Measurements from ENCODE around the gene CRYGA.
"Not testable (repeated sequence)": the region's sequence is repeated elsewhere in the genome, so short reads cannot be mapped to it uniquely, and the experiment has no call there.

CRYGA gene

DNA sequence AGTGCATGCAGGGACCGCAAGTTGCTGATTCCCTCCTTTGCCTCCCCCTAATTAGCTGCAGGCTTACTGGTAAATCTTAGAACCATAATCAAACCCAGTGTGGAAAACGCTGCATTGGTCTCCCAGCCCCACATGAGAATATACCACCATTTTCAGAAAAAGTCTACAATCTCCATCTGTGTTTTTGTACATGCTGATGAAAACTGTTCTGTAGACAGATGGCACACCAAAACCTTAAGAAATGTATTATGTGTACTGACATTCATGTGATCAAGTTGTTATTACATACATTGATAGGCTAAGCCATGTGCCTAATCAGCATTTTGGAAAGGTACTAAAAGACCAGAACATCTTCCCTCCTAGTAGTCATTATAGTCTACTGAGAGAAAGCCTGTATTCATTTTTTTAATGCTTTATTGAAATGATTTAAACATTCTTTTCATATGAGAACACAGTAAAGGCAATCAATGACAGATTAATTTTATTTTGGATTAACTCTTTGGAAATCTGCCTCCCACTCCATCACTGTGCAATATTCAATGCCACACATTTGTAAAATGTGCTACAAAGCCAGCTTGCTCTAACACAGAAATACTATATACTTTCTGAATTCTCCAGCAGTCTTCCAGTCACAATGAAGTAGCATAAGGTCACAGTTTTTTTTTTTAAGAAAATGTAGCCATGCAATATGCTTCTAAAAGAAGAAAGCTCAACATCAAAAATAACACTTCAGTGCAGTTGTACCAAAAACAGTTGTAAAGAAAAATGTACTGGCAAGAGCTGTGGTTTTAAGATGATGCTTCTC lies 1.8 kb upstream of the CRYGA start:
- DNase-seq: no peak

DNA sequence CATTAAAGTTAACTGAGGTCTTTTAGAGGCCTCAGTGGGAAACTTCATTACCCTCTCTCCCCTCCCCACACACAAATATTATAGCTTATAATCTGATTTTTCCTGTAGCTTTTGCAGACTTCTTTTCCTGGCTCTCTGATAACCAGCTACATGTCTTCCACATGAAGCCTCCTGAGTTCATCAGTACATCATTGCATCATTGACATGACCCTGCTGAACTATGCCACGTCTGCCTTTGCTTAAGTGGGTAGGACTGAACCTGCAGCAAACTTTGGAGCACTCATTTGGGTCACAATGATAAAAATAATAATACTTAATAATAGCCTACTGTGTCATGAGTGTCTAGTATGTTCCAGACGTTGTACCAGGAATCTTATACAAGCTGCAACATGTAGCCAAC lies 7.0 kb downstream of the CRYGA start:
- no peak for DNase-seq

DNA sequence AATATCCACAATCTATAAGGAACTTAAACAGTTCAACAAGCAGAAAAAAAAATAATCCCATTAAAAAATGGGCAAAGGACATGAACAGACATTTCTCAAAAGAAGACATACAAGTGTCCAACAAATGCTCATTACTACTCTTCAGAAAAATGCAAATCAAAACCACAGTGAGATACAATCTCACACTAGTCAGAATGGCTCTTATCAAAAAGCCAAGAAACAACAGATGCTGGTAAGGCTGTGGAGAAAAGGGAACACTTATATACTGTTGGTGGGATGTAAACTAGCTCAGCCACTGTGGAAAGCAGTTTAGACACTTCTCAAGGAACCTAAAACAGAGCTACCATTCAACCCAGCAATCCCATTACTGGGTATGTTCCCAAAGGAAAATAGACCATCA lies 10.2 kb downstream of the CRYGA start:
- no peak for DNase-seq

DNA sequence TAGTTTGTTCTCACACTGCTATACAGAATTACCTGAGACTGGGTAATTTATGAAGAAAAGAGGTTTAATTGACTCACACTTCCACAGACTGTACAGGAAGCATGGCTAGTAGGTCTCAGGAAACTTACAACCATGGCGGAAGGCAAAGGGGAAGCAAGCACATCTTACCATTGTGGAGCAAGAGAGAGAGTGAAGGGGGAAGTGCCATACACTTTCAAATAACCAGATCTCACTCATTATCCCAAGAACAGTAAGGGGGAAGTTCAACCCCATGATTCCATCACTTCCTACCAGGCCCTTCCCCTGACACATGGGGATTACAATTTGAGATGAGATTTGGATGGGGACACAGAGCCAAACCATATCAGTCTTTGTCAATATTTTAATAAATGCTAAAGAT lies 12.4 kb downstream of the CRYGA start:
- DNase-seq: no peak

DNA sequence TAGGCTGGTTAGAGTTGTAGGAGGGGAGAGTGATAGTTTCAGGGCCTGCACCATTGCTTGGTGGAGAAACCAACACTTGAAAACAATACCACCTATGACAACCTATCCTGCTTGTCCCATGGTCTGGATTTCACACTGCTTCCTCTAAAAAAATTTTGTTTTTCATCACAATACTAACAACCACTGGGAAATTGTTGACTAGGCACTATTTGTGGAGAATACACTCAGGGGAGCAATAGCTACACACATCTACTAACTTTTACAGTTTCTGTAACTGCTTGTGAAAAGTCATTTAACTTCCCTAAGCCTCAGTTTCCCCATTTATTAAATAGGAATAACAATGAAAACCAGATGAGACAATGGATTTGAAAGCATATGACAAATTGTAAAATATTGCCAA lies 13.3 kb downstream of the CRYGA start:
- DNase-seq: no peak

DNA sequence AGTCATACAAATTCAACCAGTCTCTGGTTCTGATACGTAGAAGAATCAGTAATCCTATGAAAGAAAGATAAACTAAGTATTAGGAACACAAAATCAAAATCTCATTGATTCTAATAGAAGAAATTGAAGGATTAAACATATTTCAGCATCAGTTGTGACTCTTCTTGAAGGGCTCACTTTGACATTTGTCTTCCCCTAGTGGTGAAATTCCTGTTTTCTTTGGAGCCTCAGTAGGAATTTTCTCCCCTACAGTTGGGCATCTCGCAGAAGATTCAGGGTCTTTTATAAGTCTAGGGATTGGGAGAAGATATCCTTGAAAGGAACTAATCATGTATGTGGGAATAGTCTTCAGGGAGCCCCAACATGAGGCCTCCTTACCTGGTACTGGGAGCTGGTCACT lies 14.6 kb downstream of the CRYGA start:
- no peak for DNase-seq

DNA sequence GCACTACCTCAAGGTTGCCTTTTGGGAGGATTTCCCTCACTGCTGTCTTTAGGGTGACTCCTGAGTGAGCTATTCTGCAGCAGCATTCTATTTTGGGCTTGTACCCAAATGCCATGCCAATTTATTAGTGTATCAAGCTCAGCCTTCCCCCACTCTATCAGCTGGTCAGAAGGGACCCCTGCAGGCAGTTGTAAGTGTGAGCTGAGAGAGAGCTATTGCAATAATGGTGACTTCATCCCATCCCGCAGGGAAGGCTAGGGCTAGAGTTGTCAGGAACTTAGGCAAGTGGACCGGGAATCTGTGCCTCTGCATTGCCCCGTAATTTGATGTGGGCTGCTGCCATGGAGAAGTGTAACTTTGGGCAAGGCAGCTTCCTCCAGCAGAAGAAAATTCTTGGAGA lies 15.6 kb downstream of the CRYGA start:
- no peak for DNase-seq

DNA sequence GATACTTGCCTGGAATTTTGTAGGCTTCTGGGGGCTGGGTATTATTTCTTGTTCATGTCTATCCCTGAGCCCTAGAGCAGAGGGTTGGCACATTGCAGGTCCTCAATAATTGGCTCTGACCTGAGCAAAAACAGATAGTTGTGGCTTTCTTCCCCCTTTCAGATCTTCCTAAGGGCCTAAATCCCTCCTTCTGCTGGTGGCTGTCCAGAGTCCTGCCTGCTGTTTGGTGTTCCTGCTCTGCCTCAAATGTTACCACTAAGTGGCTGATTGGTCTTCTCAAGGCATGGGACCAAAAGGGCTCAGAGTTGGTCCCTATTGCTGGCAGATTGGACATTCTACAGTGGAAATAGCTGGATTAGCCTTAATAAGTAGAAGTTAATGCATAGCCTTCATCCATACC lies 16.4 kb downstream of the CRYGA start:
- DNase-seq: no peak

DNA sequence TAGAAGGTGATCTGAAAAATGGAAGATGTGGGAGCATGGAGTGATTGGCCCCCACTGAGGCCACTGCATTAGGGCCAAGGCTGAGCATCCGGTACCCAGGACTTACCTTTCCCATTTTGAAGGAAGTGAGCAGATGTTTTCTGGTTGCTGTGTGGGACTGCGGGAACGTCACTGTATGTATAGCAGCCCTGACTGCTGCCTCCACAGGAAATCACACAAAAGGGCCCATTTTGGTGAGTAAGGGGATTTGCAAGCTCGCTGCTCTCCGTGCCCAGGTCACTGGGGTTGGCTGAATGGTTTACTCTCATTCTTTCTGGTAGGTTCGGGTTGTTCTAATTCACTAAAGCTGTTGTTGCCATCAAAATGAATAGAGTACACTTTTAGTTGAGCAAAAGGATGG lies 17.4 kb downstream of the CRYGA start, which contains the start of gene CRYGB:
CRYGB (minus strand) TSS at position 153 of the 400 bp plus-strand sequence; CDS start at position 115, 38 bp downstream.
- no peak for DNase-seq

DNA sequence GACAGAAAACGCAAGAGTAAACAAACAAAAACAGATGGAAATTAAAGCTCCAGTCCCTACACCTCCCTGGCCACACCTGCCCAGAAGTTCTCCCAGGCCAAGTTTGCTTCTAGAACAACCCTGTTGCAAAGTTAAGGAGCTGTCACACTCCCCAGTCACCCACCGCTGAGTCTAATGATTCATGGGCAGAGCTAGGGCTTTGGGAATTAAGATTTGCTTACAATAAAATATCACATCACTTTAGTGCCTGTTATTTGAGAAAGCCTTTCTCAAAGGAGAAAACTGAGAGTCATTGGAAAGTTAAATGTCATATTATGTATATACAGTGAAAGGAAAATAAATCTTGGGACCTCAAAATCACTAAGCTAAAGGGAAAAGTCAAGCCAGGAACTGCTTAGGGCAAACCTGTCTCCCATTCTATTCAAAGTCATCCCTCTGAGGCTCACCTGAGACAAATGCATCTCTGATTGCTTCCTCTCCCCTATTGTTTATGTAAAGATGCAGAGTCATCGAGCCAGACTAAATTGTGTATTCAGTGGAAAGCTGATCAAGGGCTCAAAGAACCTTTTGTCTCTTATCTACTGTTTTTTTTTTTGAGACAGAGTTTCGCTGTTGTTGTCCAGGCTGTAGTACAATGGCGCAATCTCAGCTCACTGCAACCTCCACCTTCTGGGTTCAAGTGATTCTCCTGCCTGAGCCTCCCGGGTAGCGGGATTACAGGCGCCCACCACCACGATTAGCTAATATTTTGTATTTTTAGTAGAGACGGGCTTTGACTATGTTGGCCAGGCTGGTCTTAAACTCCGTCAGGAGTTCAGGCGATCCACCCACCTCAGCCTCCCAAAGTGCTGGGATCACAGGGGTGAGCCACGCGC lies 20.2 kb downstream of the CRYGA start:
- DNase-seq: no peak

DNA sequence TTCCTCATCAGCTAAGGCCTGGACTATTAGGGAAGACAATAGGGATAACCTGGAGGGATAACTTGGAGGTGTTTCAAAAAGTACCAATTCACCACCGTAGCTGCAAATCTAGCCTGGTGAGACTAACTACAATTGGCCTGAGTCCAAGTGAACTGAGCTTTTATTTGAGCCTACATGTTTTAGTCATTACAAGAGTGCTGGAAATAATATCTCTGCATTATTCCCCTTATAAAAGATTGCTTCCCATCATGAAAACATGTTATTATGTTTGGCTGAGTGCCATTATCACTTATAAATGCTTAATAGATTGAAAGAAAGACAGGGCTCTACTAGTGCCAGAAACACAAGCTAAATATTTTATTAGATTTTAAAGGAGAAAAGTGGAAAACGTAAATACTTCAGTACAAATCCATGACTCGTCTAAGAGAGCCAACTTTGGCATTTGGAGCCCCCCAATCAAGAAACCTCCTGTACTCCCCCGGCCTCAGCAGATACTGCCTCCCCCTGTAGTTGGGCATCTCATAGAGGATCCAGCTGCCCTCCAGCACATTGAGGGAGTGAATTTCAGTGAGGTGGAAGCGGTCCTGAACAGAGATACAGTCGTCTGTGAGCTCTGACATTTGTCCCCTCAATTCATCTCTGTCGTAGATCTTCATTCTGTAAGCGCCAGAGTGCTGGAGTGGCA lies 21.0 kb downstream of the CRYGA start:
- DNase-seq: no peak

DNA sequence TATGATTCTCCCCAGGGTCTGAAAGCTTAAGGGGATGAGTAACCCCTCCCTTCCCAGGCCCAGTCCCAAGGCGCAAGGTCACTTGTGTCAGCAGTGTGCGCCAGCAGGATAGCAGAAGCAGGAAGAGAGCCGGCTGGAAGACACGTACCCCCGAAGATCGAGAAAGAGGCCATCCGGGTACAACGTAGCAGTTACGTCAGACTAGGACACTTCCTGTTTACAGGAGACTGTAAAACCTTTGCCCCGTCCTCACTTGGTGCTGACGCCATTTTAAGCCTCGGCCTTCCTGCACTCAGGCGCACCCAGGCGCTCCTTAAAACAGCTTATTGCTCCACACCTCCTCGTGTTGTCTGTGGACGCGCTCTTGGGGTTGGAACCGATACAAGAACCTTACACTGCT lies 23.9 kb downstream of the CRYGA start:
- DNase-seq: no peak

DNA sequence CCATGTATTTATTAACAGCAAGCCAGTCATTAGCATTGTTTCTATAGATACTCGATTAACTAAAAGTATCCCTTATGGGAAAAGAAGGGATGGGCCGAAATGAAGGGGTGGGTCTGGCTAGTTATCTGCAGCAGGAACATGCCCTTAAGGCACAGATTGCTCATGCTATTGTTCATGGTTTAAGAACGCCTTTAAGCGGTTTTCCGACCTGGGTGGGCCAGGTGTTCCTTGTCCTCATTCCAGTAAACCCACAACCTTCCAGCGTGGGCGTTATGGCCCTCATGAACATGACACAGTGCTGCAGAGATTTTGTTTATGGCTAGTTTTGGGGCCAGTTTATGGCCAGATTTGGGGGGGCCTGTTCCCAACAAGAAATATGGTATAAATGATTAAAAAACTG lies 25.1 kb downstream of the CRYGA start:
- DNase-seq: not testable (repeated sequence)

DNA sequence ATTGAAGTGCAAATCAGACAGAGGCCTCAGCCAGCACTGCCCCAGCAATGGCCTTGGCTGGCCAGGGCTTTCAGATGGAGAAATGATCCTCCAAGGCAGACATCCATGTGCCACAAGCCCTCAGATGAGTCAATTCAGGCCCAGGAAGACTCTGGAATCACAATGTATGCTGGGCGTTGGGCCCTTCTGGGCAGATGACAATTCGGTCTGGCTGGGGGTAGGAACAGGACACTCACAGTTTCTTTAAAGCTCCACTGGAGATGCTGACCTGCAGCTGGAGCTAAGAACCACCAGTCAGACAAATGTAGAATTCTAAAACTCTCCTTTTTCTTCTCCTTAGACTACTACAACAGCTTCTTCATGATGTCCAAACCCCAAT lies 26.7 kb downstream of the CRYGA start:
- no peak for DNase-seq

DNA sequence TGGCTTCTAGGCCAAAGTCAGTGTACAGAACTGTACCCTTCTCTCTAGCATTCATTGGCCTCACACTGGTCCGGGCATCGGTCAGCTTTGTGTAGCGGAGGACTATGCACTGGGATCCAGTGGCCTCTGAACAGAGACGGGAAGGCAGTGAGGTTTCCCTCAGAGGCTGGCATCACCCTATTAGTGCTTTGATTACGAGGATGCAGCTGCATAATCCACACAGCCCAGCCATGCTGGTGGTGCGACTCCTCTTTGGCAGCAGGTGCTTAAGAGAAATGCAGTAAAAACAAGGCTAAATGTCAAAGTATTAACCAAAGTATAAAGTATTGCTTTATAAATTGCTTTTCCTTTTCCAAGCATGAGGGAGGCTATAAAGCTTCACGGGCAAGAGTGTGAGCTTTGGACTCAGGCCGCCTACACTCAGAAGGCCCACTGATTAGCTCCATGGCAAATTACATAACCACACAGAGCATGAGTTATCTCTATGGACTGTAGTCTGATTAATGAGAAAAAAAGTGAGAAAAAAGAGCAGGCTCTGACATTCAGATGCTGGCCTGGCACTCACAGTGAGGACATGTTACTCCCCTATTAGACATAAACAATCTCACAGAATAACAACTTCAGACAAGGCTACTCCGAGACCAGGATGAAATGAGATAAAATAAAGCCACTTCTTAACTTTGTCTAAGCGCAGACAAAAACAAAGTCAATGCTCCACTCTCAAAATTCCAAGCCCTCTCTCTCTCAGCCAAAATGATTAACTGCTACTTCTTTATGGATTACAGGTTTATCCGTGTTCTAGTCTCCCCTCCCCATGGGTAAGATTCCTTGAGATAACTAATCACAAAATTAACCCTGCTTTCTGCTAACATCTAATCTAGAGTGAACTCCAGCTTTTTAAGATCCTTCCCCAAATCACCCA lies 27.3 kb downstream of the CRYGA start:
- DNase-seq: no peak

DNA sequence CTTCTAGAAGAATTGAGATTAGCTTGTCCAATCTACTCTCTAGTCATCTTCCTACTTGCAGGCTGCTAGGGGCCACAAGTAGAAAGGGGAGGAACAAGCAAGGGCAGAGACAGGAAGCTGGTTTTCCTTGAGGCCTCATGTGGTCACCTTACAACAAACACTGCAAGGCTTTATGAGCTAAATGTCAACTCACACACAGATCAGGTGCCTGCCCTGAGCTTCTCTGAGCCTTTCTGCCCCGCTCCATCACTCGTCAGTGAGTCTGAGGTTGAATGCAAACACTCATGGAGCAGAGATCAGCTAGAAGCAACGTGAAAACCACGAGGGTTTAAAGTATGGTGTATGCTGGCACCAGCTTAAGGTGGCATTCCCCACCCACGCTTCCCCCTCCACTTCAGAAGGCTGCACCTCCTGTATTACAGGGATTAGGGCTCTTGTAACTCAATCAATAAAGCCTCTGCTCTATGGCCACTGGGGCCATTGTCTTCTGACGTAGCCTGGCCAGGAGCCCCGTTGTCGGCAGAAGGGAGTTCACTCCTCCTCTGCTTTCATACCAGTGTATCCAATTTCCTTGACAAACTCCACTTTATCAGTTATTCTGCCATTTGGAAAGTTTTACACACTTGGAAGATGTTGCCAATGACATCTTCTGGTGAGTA lies 28.3 kb downstream of the CRYGA start:
- DNase-seq: no peak

DNA sequence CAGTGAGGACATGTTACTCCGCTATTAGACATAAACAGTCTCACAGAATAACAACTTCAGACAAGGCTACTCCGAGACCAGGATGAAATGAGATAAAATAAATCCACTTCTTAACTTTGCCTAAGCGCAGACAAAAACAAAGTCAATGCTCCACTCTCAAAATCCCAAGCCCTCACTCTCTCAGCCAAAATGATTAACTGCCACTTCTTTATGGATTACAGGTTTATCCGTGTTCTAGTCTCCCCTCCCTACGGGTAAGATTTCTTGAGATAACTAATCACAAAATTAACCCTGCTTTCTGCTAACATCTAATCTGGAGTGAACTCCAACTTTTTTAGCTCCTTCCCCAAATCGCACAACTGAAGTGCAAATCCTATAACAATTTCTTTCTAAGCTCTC lies 32.7 kb downstream of the CRYGA start:
- no peak for DNase-seq

DNA sequence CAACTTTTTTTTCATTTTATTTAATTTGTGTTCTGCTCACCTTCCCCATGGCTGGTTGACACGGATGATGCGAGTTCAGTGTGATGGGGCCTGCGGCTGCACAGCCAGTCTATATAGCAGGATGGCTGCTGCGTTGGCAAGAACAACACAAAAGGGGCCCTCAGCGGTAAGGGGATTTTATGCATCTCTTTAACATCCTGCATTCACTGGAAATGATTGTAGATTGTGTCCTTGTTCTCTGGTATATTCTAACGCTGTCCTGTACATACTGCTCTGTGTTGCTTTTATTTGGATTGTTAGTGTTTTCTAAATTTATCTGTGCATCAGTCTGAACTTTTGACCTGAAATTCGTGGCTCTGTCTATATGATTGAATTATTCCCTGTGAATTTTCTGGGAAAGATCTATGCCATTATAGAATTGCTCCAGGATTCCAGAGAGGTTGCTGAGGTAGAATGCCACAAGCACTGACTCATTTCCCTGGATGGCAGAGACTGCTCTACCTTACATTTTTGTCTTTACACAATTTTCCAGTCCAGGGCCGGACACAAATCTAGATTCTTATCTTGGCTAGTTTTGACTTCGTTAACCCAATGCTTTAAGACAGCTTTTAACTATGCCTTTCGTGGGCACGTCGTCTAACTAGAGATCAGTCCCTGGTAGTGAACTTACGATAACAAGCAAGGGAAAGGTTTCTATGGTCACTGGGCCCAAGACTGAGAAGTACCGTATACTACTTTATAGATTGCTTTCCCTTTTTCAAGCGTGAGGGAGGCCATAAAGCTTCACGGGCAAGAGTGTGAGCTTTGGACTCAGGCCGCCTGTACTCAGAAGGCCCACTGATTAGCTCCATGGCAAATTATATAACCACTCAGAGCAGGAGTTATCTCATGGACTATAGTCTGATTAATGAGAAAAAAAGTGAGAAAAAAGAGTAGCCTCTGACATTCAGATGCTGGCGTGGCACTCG lies 33.4 kb downstream of the CRYGA start, which contains the start of gene CRYGC:
CRYGC (minus strand) TSS at position 85 of the 968 bp plus-strand sequence; CDS start at position 49, 36 bp downstream.
- no peak for DNase-seq

DNA sequence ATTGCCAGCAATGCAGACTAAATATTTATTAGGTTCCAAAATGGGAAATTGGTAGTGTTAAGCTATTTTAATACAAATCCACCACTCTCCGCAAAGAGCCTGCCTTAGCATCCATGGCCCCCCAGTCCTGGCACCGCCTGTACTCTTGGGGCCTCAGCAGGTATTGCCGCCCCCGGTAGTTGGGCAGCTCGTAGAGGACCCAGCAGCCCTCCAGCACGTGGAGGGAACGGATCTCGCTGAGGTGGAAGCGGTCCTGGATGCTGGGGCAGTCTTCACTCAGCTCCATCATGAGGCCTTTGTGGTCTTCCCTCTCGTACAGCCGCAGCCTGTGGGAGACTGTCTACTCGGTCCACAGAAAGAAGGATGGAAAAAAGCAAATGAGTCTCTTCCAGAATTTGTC lies 35.3 kb downstream of the CRYGA start:
- DNase-seq: no peak

DNA sequence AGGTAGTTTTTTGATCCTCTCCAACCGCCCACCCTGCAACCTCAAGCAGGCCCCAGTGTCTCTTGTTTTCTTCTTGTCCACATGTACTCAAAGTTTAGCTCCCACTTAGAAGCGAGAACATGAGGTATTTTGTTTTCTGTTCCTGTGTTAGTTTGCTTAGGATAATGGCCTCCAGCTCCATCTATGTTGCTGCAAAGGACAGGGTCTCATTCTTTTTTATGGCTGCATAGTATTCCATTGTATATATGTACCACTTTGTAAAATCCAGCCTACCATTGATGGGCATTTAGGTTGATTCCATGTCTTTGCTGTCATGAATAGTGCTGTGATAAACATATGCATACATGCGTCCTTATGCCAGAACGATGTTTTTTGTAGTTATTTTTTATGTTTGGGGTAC lies 36.3 kb downstream of the CRYGA start:
- no peak for DNase-seq

DNA sequence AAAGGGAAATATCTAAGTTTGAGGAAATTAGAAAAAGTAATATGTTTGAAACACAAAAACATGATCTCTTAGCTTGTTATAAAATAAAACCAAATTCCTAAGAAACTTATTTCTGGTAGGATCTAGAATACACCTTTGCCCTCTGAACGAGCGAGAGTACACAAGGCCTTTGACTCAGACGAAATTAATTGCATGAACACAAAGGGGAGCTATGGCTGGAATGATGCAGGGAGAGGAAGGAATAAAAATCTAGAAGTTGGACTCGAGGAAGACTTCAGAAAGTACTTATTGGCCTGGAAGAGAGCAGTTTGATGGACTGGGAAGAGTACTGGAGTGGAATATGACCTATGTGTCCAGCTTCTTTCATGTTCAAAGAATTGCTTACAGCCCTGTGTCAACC lies 38.1 kb downstream of the CRYGA start:
- no peak for DNase-seq
